Panc1 (cell line): ENCODE measurements around the gene NCAPH2. TPM values are rescaled to one million over a fixed set of nuclear protein-coding genes. Genes with fewer than 3 reads are reported as not detected.

Source experiments
- ATAC-seq: fragments of 200-7000 bp; cut with Tn5 transposase; 2 replicates; pipeline ENCODE4 v1.9.1; 2020; ENCODE audit warnings: mild to moderate bottlenecking, moderate library complexity
- BruUV-seq: library from RNA; stranded (reverse); fragments of 400-500 nt; replicated peaks from 2 replicates; lab custom pipeline; 2021; lab: Mats Ljungman, UMichigan
- CTCF ChIA-PET: fragments of 300-600 bp; sonication (Branson Sonifier 250); formaldehyde crosslinking; loops from one replicate; lab custom pipeline; 2022; ENCODE audit warnings: antibody characterized with exemption; lab: Charles Lee
- POLR2A ChIA-PET: fragments of 300-600 bp; sonication (Branson Sonifier 250); formaldehyde crosslinking; loops from one replicate; lab custom pipeline; 2022; ENCODE audit warnings: antibody characterized with exemption; lab: Charles Lee
- DNase-seq: peaks from one replicate; pipeline ENCODE4 v3.0.0-alpha.2; 2010; ENCODE audit warnings: low read depth, low spot score
- H3K27ac ChIP-seq: 2 replicates; pipeline ENCODE4 v1.5.1; 2011; ENCODE audit warnings: mild to moderate bottlenecking, low read length, inconsistent platforms
- H3K27me3 ChIP-seq: fragments of 200-500 bp; sonication (Bioruptor generic); 2 replicates; pipeline ENCODE4 v1.6.0; 2014; ENCODE audit warnings: low read length, inconsistent platforms; ENCODE audit not compliant: control insufficient read depth, insufficient read depth
- H3K36me3 ChIP-seq: fragments of 200-500 bp; sonication (Bioruptor generic); 2 replicates; pipeline ENCODE4 v1.5.1; 2014; ENCODE audit warnings: inconsistent platforms, mild to moderate bottlenecking, low read length, moderate library complexity; ENCODE audit not compliant: control insufficient read depth, insufficient read depth
- H3K4me1 ChIP-seq: 2 replicates; pipeline ENCODE4 v1.5.1; 2011; ENCODE audit warnings: inconsistent platforms, mild to moderate bottlenecking, low read length, moderate library complexity; ENCODE audit not compliant: control insufficient read depth, insufficient read depth
- H3K4me3 ChIP-seq, 2 experiments: 2 replicates each; pipeline ENCODE4 v1.5.1; 2011 to 2012; ENCODE audit warnings: low read depth in 2 of 2, low read length in 2 of 2, mild to moderate bottlenecking in 2 of 2, inconsistent platforms in 1 of 2, moderate library complexity in 1 of 2
- H3K9me3 ChIP-seq: fragments of 200-500 bp; sonication (Bioruptor generic); 2 replicates; pipeline ENCODE4 v1.5.1; 2014; ENCODE audit warnings: low read depth, mild to moderate bottlenecking, inconsistent platforms, low read length, moderate library complexity; ENCODE audit not compliant: control insufficient read depth, insufficient read depth
- POLR2AphosphoS5 ChIP-seq: IDR thresholded peaks from 2 replicates; pipeline ENCODE4 v1.6.1; 2012; ENCODE audit warnings: mild to moderate bottlenecking, low read depth, low read length, moderate library complexity
- SIN3A ChIP-seq: IDR thresholded peaks from 2 replicates; pipeline ENCODE4 v1.6.1; 2012; ENCODE audit warnings: low read depth, mild to moderate bottlenecking, low read length, moderate library complexity, borderline replicate concordance; ENCODE audit not compliant: insufficient read depth
- TCF7L2 ChIP-seq: IDR thresholded peaks from 2 replicates; pipeline ENCODE4 v1.6.1; 2011; ENCODE audit warnings: mild to moderate bottlenecking, low read depth, low read length, inconsistent platforms
- in situ Hi-C: cut with HindIII; loops from 2 replicates; pipeline ENCODE4 v1.10.0; 2016; ENCODE audit warnings: low sequenced_read_pairs, low pct_unique_long_range_greater_than_20kb
- intact Hi-C: fragments of 100-400 bp; cut with micrococcal nuclease; formaldehyde crosslinking; loops from one replicate; pipeline ENCODE4 v1.10.0; 2022; ENCODE audit not compliant: unreplicated experiment
- total RNA-seq: library from RNA; stranded (reverse); gene quantifications from one replicate; pipeline ENCODE4 v1.2.1, GENCODE V29; 2021; ENCODE audit not compliant: unreplicated experiment
- TF ChIP-seq, protein P1 (sequence below), 2 experiments: IDR thresholded peaks; 2 replicates each; pipeline ENCODE4 v1.6.1; 2011 to 2012; ENCODE audit warnings: low read depth in 2 of 2, control low read depth in 1 of 2, low read length in 1 of 2, mild to moderate bottlenecking in 1 of 2, moderate library complexity in 1 of 2; ENCODE audit not compliant: insufficient read depth in 1 of 2
- TF ChIP-seq, protein P2 (sequence below): fragments of 450-650 bp; IDR thresholded peaks from 2 replicates; pipeline ENCODE4 v1.5.1; 2017; ENCODE audit warnings: mild to moderate bottlenecking

The NCAPH2 gene
- total RNA-seq, 1 experiment from 2014 or later: 55.6 TPM

DNA sequence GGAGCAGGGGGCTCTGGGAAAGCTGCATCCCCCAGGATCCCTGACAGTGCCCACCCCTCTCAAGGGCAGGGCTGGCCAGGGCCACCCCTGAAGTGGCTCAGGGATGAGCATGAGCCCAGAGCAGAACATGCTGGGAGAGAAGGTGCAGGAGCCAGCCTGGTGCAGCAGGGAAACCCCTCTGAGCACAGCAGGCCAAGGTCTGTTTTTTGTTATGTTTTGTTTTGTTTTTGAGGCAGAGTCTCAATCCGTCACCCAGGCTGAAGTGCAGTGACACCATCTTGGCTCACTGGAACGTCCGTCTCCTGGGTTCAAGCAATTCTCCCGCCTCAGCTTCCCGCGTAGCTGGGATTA lies 32.4 kb upstream of the NCAPH2 start:
- peak overlapping the region; percentile 63 for H3K27ac ChIP-seq
- no TSS peak for BruUV-seq
- POLR2A ChIA-PET: no interaction called here
- DNase-seq (no peak), ATAC-seq (no peak)
- peak overlapping the region; percentile 53 to 59 for H3K4me3 ChIP-seq
- intact Hi-C loops (no loop called here), in situ Hi-C loops (no loop called here)
- H3K4me1 ChIP-seq: peaks cover 9% of the 10 kb centered on the region
- TF ChIP-seq, protein P1, sequence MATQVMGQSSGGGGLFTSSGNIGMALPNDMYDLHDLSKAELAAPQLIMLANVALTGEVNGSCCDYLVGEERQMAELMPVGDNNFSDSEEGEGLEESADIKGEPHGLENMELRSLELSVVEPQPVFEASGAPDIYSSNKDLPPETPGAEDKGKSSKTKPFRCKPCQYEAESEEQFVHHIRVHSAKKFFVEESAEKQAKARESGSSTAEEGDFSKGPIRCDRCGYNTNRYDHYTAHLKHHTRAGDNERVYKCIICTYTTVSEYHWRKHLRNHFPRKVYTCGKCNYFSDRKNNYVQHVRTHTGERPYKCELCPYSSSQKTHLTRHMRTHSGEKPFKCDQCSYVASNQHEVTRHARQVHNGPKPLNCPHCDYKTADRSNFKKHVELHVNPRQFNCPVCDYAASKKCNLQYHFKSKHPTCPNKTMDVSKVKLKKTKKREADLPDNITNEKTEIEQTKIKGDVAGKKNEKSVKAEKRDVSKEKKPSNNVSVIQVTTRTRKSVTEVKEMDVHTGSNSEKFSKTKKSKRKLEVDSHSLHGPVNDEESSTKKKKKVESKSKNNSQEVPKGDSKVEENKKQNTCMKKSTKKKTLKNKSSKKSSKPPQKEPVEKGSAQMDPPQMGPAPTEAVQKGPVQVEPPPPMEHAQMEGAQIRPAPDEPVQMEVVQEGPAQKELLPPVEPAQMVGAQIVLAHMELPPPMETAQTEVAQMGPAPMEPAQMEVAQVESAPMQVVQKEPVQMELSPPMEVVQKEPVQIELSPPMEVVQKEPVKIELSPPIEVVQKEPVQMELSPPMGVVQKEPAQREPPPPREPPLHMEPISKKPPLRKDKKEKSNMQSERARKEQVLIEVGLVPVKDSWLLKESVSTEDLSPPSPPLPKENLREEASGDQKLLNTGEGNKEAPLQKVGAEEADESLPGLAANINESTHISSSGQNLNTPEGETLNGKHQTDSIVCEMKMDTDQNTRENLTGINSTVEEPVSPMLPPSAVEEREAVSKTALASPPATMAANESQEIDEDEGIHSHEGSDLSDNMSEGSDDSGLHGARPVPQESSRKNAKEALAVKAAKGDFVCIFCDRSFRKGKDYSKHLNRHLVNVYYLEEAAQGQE (IDR thresholded peaks at IDR 0.05; ENCODE audit: insufficient read depth in 1 of 2, low read depth in 2 of 2, low read length in 1 of 2): no peak
- TF ChIP-seq SIN3A (no peak), TCF7L2 (no peak), POLR2AphosphoS5 (no peak)
- TF ChIP-seq, protein P2, sequence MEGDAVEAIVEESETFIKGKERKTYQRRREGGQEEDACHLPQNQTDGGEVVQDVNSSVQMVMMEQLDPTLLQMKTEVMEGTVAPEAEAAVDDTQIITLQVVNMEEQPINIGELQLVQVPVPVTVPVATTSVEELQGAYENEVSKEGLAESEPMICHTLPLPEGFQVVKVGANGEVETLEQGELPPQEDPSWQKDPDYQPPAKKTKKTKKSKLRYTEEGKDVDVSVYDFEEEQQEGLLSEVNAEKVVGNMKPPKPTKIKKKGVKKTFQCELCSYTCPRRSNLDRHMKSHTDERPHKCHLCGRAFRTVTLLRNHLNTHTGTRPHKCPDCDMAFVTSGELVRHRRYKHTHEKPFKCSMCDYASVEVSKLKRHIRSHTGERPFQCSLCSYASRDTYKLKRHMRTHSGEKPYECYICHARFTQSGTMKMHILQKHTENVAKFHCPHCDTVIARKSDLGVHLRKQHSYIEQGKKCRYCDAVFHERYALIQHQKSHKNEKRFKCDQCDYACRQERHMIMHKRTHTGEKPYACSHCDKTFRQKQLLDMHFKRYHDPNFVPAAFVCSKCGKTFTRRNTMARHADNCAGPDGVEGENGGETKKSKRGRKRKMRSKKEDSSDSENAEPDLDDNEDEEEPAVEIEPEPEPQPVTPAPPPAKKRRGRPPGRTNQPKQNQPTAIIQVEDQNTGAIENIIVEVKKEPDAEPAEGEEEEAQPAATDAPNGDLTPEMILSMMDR: no peak
- no peaks in the 10 kb centered on the region for H3K27me3 ChIP-seq
- no peaks in the 10 kb centered on the region; the same call in 1 of the 2 replicates for H3K36me3 ChIP-seq
- CTCF ChIA-PET: no interaction called here
- H3K9me3 ChIP-seq: no peaks in the 10 kb centered on the region

DNA sequence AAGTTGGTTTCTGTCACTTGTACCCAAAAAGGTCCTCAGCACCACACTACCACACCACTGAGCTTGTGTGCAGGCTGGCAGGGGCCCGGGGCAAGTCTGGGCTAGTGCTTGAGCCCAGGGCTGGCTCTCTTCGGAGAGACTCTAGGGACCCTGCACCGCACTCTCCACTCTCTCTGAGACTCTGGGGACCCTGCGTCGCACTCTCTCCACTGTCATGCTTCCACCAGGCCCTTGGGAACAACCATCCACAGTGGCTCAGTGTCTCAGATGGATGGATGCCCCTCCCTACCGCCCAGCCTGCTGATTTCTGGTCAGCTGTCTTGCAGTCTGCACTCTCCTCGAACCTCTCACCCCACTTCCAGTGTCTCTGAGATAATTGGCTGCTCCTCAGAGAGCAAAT lies 31.2 kb upstream of the NCAPH2 start:
- DNase-seq (no peak), ATAC-seq (no peak)
- no peaks in the 10 kb centered on the region for H3K9me3 ChIP-seq
- no peak overlapping the region for H3K4me3 ChIP-seq
- H3K27me3 ChIP-seq: no peaks in the 10 kb centered on the region
- POLR2A ChIA-PET: no interaction called here
- CTCF ChIA-PET: no interaction called here
- H3K27ac ChIP-seq: no peak overlapping the region
- no peaks in the 10 kb centered on the region; the same call in 1 of the 2 replicates for H3K36me3 ChIP-seq
- BruUV-seq: no TSS peak
- intact Hi-C loops (no loop called here), in situ Hi-C loops (no loop called here)
- peaks cover 4% of the 10 kb centered on the region for H3K4me1 ChIP-seq
- TF ChIP-seq SIN3A: no peak
- no peak for TF ChIP-seq TCF7L2
- TF ChIP-seq, protein P2: no peak
- no peak for TF ChIP-seq POLR2AphosphoS5
- TF ChIP-seq, protein P1 (IDR thresholded peaks at IDR 0.05; ENCODE audit: insufficient read depth in 1 of 2, low read depth in 2 of 2, low read length in 1 of 2): no peak
